ENCODE measurements around the gene SLC17A2. TPM values are rescaled to one million over a fixed set of nuclear protein-coding genes. Genes with fewer than 3 reads are reported as not detected.

SLC17A2 gene
- total and polyA plus RNA-seq, 2 of the 4 experiments (the other 2 are of a cell fraction), result not detected

DNA sequence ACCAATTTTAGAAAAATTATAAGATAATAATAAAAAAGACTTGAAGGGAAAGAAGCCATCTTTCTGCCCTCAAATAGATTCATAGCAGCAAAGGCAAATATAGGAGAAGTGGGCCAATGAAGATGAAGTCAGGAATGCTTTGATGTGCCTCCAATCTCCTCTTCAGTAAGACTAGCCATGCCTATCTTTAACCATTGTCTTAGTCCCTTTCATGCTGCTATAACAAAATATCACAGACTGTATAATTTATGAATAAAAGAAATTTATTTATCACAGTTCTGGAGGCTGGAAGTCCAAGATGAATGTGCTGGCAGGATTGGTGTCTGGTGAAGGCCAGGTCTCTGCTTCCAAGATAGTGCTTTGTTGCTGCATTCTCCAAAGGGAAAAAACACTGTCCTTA is 37.6 kb downstream of the SLC17A2 start:
- no peaks in the 10 kb centered on the region for H3K9me1 ChIP-seq (ENCODE audit: insufficient read depth, low read length)
- no peak overlapping the region for H3K27ac ChIP-seq (ENCODE audit: insufficient read depth, low read length)
- H3K79me1 ChIP-seq (ENCODE audit: low read depth in 1 of 2, low read length in 2 of 2), result no peaks in the 10 kb centered on the region
- no peak overlapping the region for H3K4me3 ChIP-seq (ENCODE audit: insufficient read depth, low read depth, low read length)
- H2AK9ac ChIP-seq (replicated peaks; ENCODE audit: low read depth, low read length, poor library complexity), result no peak overlapping the region
- in situ Hi-C loops (cut with MboI; ENCODE audit: low sequenced_read_pairs) (no loop called here), dilution Hi-C loops (cut with HindIII; ENCODE audit: low sequenced_read_pairs, unreplicated experiment) (no loop called here), intact Hi-C loops (cut with micrococcal nuclease) (no loop called here)
- H3K27me3 ChIP-seq (ENCODE audit: control insufficient read depth, insufficient read depth, low read length), result no peaks in the 10 kb centered on the region
- BruUV-seq (replicated peaks), result no TSS peak
- no peak overlapping the region for H3K23ac ChIP-seq (ENCODE audit: low read depth, low read length)
- H4K5ac ChIP-seq (ENCODE audit: low read depth, low read length), result no peak overlapping the region
- H3K14ac ChIP-seq (replicated peaks; ENCODE audit: low read depth, low read length), result no peak overlapping the region
- TF ChIP-seq, protein P1, sequence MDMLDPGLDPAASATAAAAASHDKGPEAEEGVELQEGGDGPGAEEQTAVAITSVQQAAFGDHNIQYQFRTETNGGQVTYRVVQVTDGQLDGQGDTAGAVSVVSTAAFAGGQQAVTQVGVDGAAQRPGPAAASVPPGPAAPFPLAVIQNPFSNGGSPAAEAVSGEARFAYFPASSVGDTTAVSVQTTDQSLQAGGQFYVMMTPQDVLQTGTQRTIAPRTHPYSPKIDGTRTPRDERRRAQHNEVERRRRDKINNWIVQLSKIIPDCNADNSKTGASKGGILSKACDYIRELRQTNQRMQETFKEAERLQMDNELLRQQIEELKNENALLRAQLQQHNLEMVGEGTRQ (IDR thresholded peaks at IDR 0.05; ENCODE audit: low read depth, low read length), result no peak
- TF ChIP-seq NFE2L2 (IDR thresholded peaks at IDR 0.05; ENCODE audit: low read depth, low read length) (no peak), FOS (IDR thresholded peaks at IDR 0.05; ENCODE audit: low read depth, low read length) (no peak), CEBPB (IDR thresholded peaks at IDR 0.05; ENCODE audit: low read depth, low read length) (no peak)
- H4K8ac ChIP-seq (ENCODE audit: low read depth in 2 of 2, low read length in 2 of 2), result no peak overlapping the region
- H2BK5ac ChIP-seq (ENCODE audit: low read depth, low read length, poor library complexity, severe bottlenecking), result no peak overlapping the region
- no peak for ATAC-seq (ENCODE audit: low read depth)
- H3K56ac ChIP-seq (ENCODE audit: extremely low read depth, insufficient read depth, low read length), result no peak overlapping the region
- no peaks in the 10 kb centered on the region for H3K9me3 ChIP-seq (ENCODE audit: control insufficient read depth, insufficient read depth, low read length)
- no peak for DNase-seq
- no peaks in the 10 kb centered on the region for H3K4me1 ChIP-seq (ENCODE audit: control insufficient read depth, insufficient read depth, low read length)
- no peaks in the 10 kb centered on the region for H3K36me3 ChIP-seq (ENCODE audit: control insufficient read depth, insufficient read depth, low read length)
- ChIA-PET CTCF (no interaction called here), POLR2A (ENCODE audit: unreplicated experiment) (no interaction called here)
- H4K20me1 ChIP-seq (ENCODE audit: insufficient read depth, low read length), result no peaks in the 10 kb centered on the region
- H3K18ac ChIP-seq (ENCODE audit: low read depth, low read length), result no peak overlapping the region
- H3K4ac ChIP-seq (ENCODE audit: low read depth, low read length), result no peak overlapping the region
- no peak overlapping the region for H2BK20ac ChIP-seq (ENCODE audit: low read depth, low read length)
- no peak overlapping the region for H2BK15ac ChIP-seq (ENCODE audit: low read depth, low read length)
- H2BK120ac ChIP-seq (ENCODE audit: low read depth, low read length), result no peak overlapping the region
- no peak overlapping the region for H2AK5ac ChIP-seq (ENCODE audit: low read depth, low read length)
- no peak overlapping the region for H3K4me2 ChIP-seq (ENCODE audit: low read depth, low read length)
- H2AFZ ChIP-seq (replicated peaks; ENCODE audit: low read length, poor library complexity), result no peak overlapping the region
- no peak overlapping the region for H3K9ac ChIP-seq (ENCODE audit: low read depth, low read length)
- H4K91ac ChIP-seq (ENCODE audit: insufficient read depth, low read depth, low read length), result no peak overlapping the region

Data from IMR-90 (cell line).